ENCODE results near the gene CTF1.
A peak's percentile ranks its signal among the peaks of the same experiment; 100 is the strongest.
"Not testable (repeated sequence)": the region's sequence is repeated elsewhere in the genome, so short reads cannot be mapped to it uniquely, and the experiment has no call there.

Gene CTF1

DNA sequence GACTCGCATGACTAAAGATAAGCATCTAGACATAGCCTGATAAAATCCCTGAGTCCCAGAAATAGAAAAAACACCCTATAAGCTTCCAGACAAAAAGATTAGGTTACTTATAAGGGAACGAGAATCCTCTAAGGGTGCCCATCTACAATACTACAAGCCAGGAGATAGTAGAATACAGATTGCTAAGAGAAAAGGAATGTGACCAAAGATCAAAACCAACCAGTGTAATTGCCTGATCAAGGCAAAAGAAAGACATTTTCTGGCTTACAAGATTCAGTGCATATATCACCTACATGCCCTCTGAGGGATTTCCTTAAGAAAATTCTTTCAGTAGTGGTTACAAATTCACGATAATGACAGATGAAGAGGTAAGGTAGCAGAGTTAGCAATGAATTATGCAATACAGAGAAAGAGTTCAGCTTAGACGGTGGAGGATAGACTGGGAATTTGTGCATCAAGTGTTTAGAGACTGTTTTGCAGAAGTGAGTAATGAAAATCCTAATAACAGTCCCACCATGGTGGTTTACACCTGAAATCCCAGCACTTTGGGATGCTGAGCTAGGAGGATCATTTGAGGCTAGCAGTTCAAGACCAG, 37.5 kb upstream of the CTF1 start:
- ChIA-PET CTCF (interaction anchor here (1.1 to 7.6 kb wide), 2 partner anchors 14 to 45 kb away, joined by 4 to 83 read pairs; no protein-coding TSS in a partner anchor), POLR2A (interaction anchor here (1.6 kb wide), 1 partner anchor 37 kb away, joined by 6 read pairs; the partner anchor contains the start of gene CTF1)
- no peak overlapping the region for H3K4me3 ChIP-seq (ENCODE audit: low read depth, low read length)
- no peak for DNase-seq (ENCODE audit: low read depth, low spot score)
- TF ChIP-seq, protein P1, sequence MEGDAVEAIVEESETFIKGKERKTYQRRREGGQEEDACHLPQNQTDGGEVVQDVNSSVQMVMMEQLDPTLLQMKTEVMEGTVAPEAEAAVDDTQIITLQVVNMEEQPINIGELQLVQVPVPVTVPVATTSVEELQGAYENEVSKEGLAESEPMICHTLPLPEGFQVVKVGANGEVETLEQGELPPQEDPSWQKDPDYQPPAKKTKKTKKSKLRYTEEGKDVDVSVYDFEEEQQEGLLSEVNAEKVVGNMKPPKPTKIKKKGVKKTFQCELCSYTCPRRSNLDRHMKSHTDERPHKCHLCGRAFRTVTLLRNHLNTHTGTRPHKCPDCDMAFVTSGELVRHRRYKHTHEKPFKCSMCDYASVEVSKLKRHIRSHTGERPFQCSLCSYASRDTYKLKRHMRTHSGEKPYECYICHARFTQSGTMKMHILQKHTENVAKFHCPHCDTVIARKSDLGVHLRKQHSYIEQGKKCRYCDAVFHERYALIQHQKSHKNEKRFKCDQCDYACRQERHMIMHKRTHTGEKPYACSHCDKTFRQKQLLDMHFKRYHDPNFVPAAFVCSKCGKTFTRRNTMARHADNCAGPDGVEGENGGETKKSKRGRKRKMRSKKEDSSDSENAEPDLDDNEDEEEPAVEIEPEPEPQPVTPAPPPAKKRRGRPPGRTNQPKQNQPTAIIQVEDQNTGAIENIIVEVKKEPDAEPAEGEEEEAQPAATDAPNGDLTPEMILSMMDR (IDR thresholded peaks at IDR 0.05; ENCODE audit: insufficient read depth, low read length, missing control alignments), result no peak

DNA sequence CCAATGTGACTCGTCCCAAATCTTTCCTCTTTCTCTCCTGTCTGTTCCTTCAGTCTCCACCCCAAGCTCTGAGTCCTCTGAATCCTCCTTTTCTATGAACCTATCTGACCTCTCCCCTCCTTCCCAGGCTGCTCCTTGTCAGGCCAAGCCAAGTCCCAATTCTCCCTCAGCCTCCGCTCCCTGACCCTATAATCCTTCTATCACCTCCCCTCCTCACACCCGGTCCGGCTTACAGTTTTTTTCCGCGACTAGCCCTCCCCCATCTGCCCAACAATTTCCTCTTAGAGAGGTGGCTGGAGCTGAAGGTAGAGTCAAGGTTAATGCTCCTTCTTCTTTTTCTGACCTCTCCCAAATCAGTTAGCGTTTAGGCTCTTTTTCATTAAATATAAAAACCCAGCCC, 35.7 kb upstream of the CTF1 start:
- POLR2A ChIA-PET; H3K4me3 ChIP-seq (ENCODE audit: low read depth, low read length); DNase-seq (ENCODE audit: low read depth, low spot score): not testable (repeated sequence)
- CTCF ChIA-PET, result interaction anchor here (1.1 kb wide), 1 partner anchor 15 kb away, joined by 8 read pairs; no protein-coding TSS in a partner anchor

DNA sequence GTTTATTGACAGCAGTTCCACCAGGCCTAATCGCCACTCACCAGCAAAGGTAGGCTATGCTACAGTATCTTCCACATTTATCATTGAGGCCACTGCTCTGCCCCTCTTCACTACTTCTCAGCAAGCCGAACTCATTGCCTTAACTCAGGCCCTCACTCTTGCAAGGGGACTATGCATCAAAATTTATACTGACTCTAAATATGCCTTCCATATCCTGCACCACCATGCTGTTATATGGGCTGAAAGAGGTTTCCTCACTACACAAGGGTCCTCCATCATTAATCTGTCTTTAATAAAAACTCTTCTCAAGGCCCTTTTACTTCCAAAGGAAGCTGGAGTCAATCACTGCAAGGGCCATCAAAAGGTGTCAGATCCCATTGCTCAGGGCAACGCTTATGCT, 33.2 kb upstream of the CTF1 start:
- DNase-seq (ENCODE audit: low read depth, low spot score); POLR2A ChIA-PET; H3K4me3 ChIP-seq (ENCODE audit: low read depth, low read length); CTCF ChIA-PET: not testable (repeated sequence)

DNA sequence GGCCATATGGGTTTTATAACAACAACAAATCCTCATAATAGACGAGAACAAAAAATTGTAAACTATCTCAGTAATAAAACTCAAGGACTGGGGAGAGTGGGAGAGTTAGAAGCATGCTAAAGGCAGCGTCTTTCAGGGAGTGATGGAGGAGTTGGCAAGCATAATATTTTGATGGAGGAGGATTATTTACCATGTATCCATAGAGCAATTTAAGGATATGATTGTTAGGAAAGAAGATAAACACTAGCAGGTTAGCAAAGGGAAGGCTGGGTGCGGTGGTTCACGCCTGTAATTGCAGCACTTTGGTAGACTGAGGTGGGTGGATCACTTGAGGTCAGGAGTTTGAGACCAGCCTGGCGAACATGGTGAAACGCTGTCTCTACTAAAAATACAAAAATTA, 30.4 kb upstream of the CTF1 start:
- no peak overlapping the region for H3K4me3 ChIP-seq (ENCODE audit: low read depth, low read length)
- POLR2A ChIA-PET, result no interaction called here
- TF ChIP-seq, protein P1 (IDR thresholded peaks at IDR 0.05; ENCODE audit: insufficient read depth, low read length, missing control alignments), result no peak
- CTCF ChIA-PET, result interaction anchor here (1.2 kb wide), 1 partner anchor 18 kb away, joined by 4 read pairs; no protein-coding TSS in a partner anchor
- DNase-seq (ENCODE audit: low read depth, low spot score), result no peak

DNA sequence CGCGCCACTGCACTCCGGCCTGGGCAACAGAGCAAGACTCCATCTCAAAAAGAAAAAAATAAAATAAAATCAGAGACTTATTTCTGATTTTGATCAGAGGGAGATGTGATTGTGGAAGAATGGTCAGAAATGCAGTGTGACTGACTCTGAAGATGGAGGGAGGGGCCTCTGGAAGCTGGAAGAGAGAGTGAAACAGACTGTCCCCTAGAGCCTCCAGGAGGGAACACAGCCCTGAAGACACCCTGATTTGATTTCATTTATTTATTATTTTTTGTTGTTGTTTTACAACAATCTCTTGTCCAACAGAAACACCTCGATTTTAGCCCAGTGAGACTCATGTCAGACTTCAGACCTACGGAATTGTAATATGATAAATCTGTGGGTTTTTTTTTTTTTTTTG, 28.7 kb upstream of the CTF1 start:
- no peak for DNase-seq (ENCODE audit: low read depth, low spot score)
- TF ChIP-seq, protein P1 (IDR thresholded peaks at IDR 0.05; ENCODE audit: insufficient read depth, low read length, missing control alignments), result peak; percentile 21
- no peak overlapping the region for H3K4me3 ChIP-seq (ENCODE audit: low read depth, low read length)
- POLR2A ChIA-PET, result no interaction called here
- CTCF ChIA-PET, result interaction anchor here (1.0 to 2.4 kb wide), 3 partner anchors 11 to 54 kb away, joined by 3 to 8 read pairs (median 5); no protein-coding TSS in a partner anchor

DNA sequence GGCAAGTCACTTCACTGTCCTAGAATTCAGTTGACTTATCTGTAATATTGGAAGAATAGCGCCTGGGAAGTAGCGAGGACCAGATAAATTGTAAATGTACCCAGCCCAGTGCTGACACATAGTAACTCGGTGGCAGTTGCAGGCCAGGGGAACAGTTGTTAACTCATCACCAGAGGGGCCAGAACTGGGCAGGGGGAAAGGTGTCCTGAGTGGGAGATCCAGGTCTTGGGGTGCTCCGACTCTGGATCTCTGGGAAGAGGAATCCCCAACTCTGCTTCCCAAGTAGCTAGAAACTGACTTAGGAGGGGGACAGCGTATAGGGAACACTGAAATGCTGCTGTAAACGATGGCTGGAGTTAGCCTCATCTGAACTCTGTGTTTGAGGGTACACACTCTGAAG, 25.5 kb upstream of the CTF1 start:
- POLR2A ChIA-PET, result no interaction called here
- TF ChIP-seq, protein P1 (IDR thresholded peaks at IDR 0.05; ENCODE audit: insufficient read depth, low read length, missing control alignments), result no peak
- no peak for DNase-seq (ENCODE audit: low read depth, low spot score)
- CTCF ChIA-PET, result interaction anchor here (2.7 kb wide), 1 partner anchor 26 kb away, joined by 10 read pairs; no protein-coding TSS in a partner anchor
- no peak overlapping the region for H3K4me3 ChIP-seq (ENCODE audit: low read depth, low read length)

DNA sequence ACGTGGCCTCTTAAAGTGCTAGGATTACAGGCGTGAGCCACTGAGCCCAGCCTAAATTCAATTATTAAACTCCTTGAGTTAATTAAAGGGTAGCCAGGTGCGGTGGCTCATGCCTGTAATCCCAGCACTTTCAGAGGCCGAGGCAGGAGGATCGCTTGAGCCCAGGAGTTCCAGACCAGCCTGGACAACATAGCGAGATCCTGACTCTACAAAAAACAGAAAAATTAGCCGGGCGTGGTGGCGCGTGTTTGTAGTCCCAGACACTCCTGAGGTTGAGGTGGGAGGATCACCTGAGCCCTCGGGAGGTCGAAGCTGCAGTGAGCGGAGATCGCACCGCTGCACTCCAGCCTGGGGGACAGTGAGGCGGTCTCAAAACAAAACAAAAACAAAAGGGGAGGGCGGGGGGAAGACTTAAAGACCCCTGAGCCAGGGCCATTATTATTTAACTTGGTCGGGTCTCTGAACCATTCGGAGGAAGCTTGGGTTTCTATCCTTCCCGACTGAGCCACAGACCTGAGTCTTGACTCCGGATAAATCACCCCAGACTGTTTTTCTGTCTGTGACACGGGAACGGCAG, 22.1 kb upstream of the CTF1 start:
- ChIA-PET POLR2A (interaction anchor here (0.6 to 1.6 kb wide), 9 partner anchors 12 to 87 kb away, joined by 3 to 17 read pairs (median 7); partner anchors contain the start of genes BCL7C, CTF1 and ZNF629), CTCF (interaction anchor here (0.8 to 6.3 kb wide), 5 partner anchors 28 to 68 kb away, joined by 3 to 35 read pairs (median 7); no protein-coding TSS in a partner anchor)
- H3K4me3 ChIP-seq (ENCODE audit: low read depth, low read length), result peak overlapping the region; percentile 93
- TF ChIP-seq, protein P1 (IDR thresholded peaks at IDR 0.05; ENCODE audit: insufficient read depth, low read length, missing control alignments), result no peak
- no peak for DNase-seq (ENCODE audit: low read depth, low spot score)
